ENCODE data around the gene CAPN15. TPM values are rescaled to one million over a fixed set of nuclear protein-coding genes. Genes with fewer than 3 reads are reported as not detected.

The CAPN15 gene
- total RNA-seq, 1 donor from 2014 or later = 60.3 TPM

DNA sequence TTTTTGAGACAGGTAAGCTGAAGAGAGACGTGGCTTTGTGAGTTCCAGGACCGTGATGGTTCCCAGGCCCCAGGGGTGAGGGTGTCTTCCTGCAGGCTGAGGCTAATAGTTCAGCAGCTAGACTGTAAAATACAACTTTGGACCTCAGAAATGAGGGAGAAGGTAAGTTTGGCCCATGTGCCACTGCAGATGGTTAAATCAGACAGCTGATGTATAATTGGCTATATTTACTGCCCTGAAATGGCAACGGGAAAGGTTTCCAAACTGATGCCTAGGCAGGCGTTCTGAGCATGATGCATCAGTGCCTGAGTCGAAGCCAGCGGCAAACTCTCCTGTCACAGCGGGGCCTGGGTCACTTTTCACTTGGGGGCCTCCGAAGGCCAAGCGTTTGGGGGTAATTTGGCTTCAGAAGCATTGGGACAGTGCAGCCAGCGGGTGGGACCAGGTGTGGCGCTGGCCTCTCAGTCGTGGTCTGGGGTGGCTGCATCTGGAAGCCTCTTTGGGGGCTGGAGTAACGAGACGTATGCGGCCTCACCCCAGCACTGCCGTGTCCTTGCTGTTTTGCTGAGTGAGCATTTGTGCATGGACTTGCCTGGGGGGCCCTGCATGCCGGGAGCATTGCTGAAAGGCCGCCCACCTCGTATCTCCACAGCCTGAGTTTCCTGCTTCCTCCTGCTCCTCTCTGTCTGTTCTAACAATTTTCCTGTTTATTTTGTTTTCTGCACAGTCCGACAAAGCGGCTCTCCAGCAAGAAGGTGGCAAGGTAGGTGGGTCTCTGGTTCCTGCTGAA, 31.2 kb upstream of the CAPN15 start:
- Mint-ChIP-seq H3K36me3 (ENCODE audit: low read depth) (peaks cover 6% of the 10 kb centered on the region), H3K27ac (ENCODE audit: unreplicated experiment) (peak overlapping the region; percentile 81)
- TF ChIP-seq, protein P1, sequence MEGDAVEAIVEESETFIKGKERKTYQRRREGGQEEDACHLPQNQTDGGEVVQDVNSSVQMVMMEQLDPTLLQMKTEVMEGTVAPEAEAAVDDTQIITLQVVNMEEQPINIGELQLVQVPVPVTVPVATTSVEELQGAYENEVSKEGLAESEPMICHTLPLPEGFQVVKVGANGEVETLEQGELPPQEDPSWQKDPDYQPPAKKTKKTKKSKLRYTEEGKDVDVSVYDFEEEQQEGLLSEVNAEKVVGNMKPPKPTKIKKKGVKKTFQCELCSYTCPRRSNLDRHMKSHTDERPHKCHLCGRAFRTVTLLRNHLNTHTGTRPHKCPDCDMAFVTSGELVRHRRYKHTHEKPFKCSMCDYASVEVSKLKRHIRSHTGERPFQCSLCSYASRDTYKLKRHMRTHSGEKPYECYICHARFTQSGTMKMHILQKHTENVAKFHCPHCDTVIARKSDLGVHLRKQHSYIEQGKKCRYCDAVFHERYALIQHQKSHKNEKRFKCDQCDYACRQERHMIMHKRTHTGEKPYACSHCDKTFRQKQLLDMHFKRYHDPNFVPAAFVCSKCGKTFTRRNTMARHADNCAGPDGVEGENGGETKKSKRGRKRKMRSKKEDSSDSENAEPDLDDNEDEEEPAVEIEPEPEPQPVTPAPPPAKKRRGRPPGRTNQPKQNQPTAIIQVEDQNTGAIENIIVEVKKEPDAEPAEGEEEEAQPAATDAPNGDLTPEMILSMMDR (conservative IDR thresholded peaks at IDR 0.05) = no peak

DNA sequence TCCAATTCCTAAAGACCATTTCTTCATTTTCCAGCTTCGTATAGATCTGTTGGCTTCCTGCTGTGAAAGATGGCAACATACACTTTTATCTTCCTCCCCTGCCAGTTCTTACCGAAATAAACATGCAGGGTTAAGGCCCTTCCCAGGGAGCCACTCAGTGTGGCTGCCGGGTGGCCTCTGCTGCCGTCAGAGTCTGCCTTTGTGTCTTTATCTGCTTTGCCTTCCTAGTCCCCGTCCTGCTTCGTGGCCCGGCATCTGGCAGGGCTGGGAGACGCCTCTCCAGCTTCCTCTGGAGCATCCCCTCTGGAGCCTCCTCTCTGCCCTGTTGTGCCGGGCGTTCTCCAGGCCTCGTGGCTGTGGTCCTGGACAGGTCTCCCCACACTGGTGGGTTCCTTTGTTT, 30.3 kb upstream of the CAPN15 start:
- no peaks in the 10 kb centered on the region for H3K4me1 Mint-ChIP-seq
- H3K27ac Mint-ChIP-seq (ENCODE audit: unreplicated experiment) = peak overlapping the region; percentile 91
- DNase-seq (ENCODE audit: low read depth, low spot score) = no peak
- TF ChIP-seq, protein P1 (conservative IDR thresholded peaks at IDR 0.05) = no peak
- H3K27me3 Mint-ChIP-seq (ENCODE audit: low read depth) = no peaks in the 10 kb centered on the region
- H3K9me3 Mint-ChIP-seq = no peaks in the 10 kb centered on the region
- peaks cover 2% of the 10 kb centered on the region for H3K36me3 Mint-ChIP-seq (ENCODE audit: low read depth)
- no peak overlapping the region for H3K4me3 Mint-ChIP-seq

More for the DNA sequence above, 31.2 kb upstream of the CAPN15 start:
- no peaks in the 10 kb centered on the region for H3K4me1 Mint-ChIP-seq
- no peak for DNase-seq (ENCODE audit: low read depth, low spot score)
- H3K4me3 Mint-ChIP-seq = no peak overlapping the region
- H3K27me3 Mint-ChIP-seq (ENCODE audit: low read depth) = no peaks in the 10 kb centered on the region
- no peaks in the 10 kb centered on the region for H3K9me3 Mint-ChIP-seq

- H3K27me3 Mint-ChIP-seq (ENCODE audit: low read depth) = no peaks in the 10 kb centered on the region
- no peak overlapping the region for H3K4me3 Mint-ChIP-seq
- DNase-seq (ENCODE audit: low read depth, low spot score) = no peak
- H3K36me3 Mint-ChIP-seq (ENCODE audit: low read depth) = peaks cover 2% of the 10 kb centered on the region
- H3K27ac Mint-ChIP-seq (ENCODE audit: unreplicated experiment) = no peak overlapping the region
- TF ChIP-seq, protein P1 (conservative IDR thresholded peaks at IDR 0.05) = no peak
- no peaks in the 10 kb centered on the region for H3K4me1 Mint-ChIP-seq
- H3K9me3 Mint-ChIP-seq = no peaks in the 10 kb centered on the region
These were observed 27.6 kb upstream of the CAPN15 start for GRCh38 chr16:499924-500323.

DNA sequence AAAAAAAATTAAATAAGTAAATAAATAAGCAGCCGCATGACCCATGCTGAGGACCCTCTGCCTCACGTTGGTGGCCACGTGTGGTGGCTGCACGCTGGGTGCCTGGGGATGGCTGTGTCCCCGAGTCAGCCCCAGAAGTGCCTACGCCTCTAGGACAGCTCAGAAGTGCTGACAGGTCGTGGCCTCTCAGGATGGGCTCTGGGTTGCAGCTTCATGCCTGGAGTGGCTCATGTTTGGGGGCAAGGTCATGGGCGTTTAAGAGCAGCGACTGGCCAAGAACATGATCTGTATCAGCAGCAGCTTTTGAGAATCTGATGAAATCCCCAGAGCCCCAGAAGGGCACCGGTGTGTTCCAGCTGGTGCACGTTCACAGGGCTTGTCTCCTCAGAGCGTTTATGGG, 26.8 kb upstream of the CAPN15 start:
- Mint-ChIP-seq H3K4me1 (no peaks in the 10 kb centered on the region), H3K9me3 (no peaks in the 10 kb centered on the region), H3K27me3 (ENCODE audit: low read depth) (no peaks in the 10 kb centered on the region), H3K4me3 (no peak overlapping the region), H3K36me3 (ENCODE audit: low read depth) (peaks cover 2% of the 10 kb centered on the region), H3K27ac (ENCODE audit: unreplicated experiment) (no peak overlapping the region)
- DNase-seq (ENCODE audit: low read depth, low spot score) = no peak
- TF ChIP-seq, protein P1 (conservative IDR thresholded peaks at IDR 0.05) = no peak

- H3K4me1 Mint-ChIP-seq = no peaks in the 10 kb centered on the region
- no peak overlapping the region for H3K27ac Mint-ChIP-seq (ENCODE audit: unreplicated experiment)
- peaks cover 2% of the 10 kb centered on the region for H3K36me3 Mint-ChIP-seq (ENCODE audit: low read depth)
These were observed 25.2 kb upstream of the CAPN15 start for GRCh38 chr16:502179-502943.

More at GRCh38 chr16:502179-502943, 25.2 kb upstream of the CAPN15 start:
- Mint-ChIP-seq H3K4me3 (no peak overlapping the region), H3K9me3 (no peaks in the 10 kb centered on the region), H3K27me3 (ENCODE audit: low read depth) (no peaks in the 10 kb centered on the region)
- TF ChIP-seq, protein P1 (conservative IDR thresholded peaks at IDR 0.05) = no peak
- no peak for DNase-seq (ENCODE audit: low read depth, low spot score)

All from neural crest cell (in vitro differentiated cells).